ENCODE measurements around the gene AHRR. TPM values are rescaled to one million over a fixed set of nuclear protein-coding genes. Genes with fewer than 3 reads are reported as not detected.

AHRR gene
- total RNA-seq, 1 donor from 2014 or later: 4.5 TPM

Other genes starting within 250 kb of the AHRR start
- gene PLEKHG4B, start 229.5 kb upstream of the AHRR start, total RNA-seq: 0.13 TPM in 1 of 2 replicates, not detected in the other
- gene LRRC14B, start 130.2 kb upstream of the AHRR start, total RNA-seq: not detected in 2 replicates
- 3.6 and 4.8 TPM in 2 replicates for gene CCDC127, start 103.6 kb upstream of the AHRR start, total RNA-seq
- gene SDHA, start 103.4 kb upstream of the AHRR start, total RNA-seq: 113 and 137 TPM in 2 replicates
- 107 and 135 TPM in 2 replicates for gene PDCD6, start 50.1 kb upstream of the AHRR start, total RNA-seq
- gene EXOC3, start 121.5 kb downstream of the AHRR start, total RNA-seq: 28.6 and 42.9 TPM in 2 replicates
- 0.51 and 1.4 TPM in 2 replicates for gene SLC9A3, start 202.7 kb downstream of the AHRR start, total RNA-seq